ENCODE measurements around the gene HNRNPA3.

DNA sequence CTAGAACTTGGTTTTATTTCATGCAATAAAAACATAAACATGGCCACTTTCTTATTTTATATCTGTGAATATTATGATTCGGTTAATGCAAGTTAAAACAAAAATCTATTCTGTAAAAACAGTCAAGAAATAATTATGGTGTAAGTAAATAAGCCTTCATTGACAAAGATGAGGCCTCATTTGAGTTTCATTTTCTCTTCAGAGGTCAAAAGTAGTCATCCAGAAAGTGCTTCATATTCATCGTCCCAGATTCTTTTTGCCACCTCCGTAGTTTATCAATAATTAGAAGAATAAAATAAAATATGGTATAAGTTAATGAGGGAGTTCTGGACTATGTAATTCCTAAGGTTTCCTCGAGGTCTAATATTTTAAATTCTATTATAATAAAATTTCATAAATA, 19.4 kb upstream of the HNRNPA3 start:
- TF ChIP-seq EZH2phosphoT487 (IDR thresholded peaks at IDR 0.05; ENCODE audit: insufficient read depth, low read depth) (no peak), EZH2 (IDR thresholded peaks at IDR 0.05; ENCODE audit: insufficient read depth, poor library complexity, severe bottlenecking) (no peak)

All from GM23248 (cell line).